Panc1 (cell line): Measurements from ENCODE around the gene BRAF. TPM values are rescaled to one million over a fixed set of nuclear protein-coding genes. Genes with fewer than 3 reads are reported as not detected.
A peak's percentile ranks its signal among the peaks of the same experiment; 100 is the strongest.

Experiments
- ATAC-seq: fragments of 200-7000 bp; cut with Tn5 transposase; 2 replicates; pipeline ENCODE4 v1.9.1; 2020; ENCODE audit warnings: mild to moderate bottlenecking, moderate library complexity
- Bru-seq: library from RNA; stranded (reverse); fragments of 400-500 nt; gene quantifications from one replicate; lab custom pipeline; 2021; lab: Mats Ljungman, UMichigan
- BruChase-seq, 2 experiments: library from RNA; stranded (reverse); fragments of 400-500 nt; gene quantifications; one replicate each; lab custom pipeline; 2021; lab: Mats Ljungman, UMichigan
- BruUV-seq: library from RNA; stranded (reverse); fragments of 400-500 nt; replicated peaks from 2 replicates; lab custom pipeline; 2021; lab: Mats Ljungman, UMichigan
- CTCF ChIA-PET: fragments of 300-600 bp; sonication (Branson Sonifier 250); formaldehyde crosslinking; loops from one replicate; lab custom pipeline; 2022; ENCODE audit warnings: antibody characterized with exemption; lab: Charles Lee
- POLR2A ChIA-PET: fragments of 300-600 bp; sonication (Branson Sonifier 250); formaldehyde crosslinking; loops from one replicate; lab custom pipeline; 2022; ENCODE audit warnings: antibody characterized with exemption; lab: Charles Lee
- DNase-seq: peaks from one replicate; pipeline ENCODE4 v3.0.0-alpha.2; 2010; ENCODE audit warnings: low read depth, low spot score
- H3K27ac ChIP-seq: 2 replicates; pipeline ENCODE4 v1.5.1; 2011; ENCODE audit warnings: mild to moderate bottlenecking, low read length, inconsistent platforms
- H3K27me3 ChIP-seq: fragments of 200-500 bp; sonication (Bioruptor generic); 2 replicates; pipeline ENCODE4 v1.6.0; 2014; ENCODE audit warnings: low read length, inconsistent platforms; ENCODE audit not compliant: control insufficient read depth, insufficient read depth
- H3K36me3 ChIP-seq: fragments of 200-500 bp; sonication (Bioruptor generic); 2 replicates; pipeline ENCODE4 v1.5.1; 2014; ENCODE audit warnings: inconsistent platforms, mild to moderate bottlenecking, low read length, moderate library complexity; ENCODE audit not compliant: control insufficient read depth, insufficient read depth
- H3K4me1 ChIP-seq: 2 replicates; pipeline ENCODE4 v1.5.1; 2011; ENCODE audit warnings: inconsistent platforms, mild to moderate bottlenecking, low read length, moderate library complexity; ENCODE audit not compliant: control insufficient read depth, insufficient read depth
- H3K4me3 ChIP-seq, 2 experiments: 2 replicates each; pipeline ENCODE4 v1.5.1; 2011 to 2012; ENCODE audit warnings: low read depth in 2 of 2, low read length in 2 of 2, mild to moderate bottlenecking in 2 of 2, inconsistent platforms in 1 of 2, moderate library complexity in 1 of 2
- H3K9me3 ChIP-seq: fragments of 200-500 bp; sonication (Bioruptor generic); 2 replicates; pipeline ENCODE4 v1.5.1; 2014; ENCODE audit warnings: low read depth, mild to moderate bottlenecking, inconsistent platforms, low read length, moderate library complexity; ENCODE audit not compliant: control insufficient read depth, insufficient read depth
- POLR2AphosphoS5 ChIP-seq: IDR thresholded peaks from 2 replicates; pipeline ENCODE4 v1.6.1; 2012; ENCODE audit warnings: mild to moderate bottlenecking, low read depth, low read length, moderate library complexity
- SIN3A ChIP-seq: IDR thresholded peaks from 2 replicates; pipeline ENCODE4 v1.6.1; 2012; ENCODE audit warnings: low read depth, mild to moderate bottlenecking, low read length, moderate library complexity, borderline replicate concordance; ENCODE audit not compliant: insufficient read depth
- TCF7L2 ChIP-seq: IDR thresholded peaks from 2 replicates; pipeline ENCODE4 v1.6.1; 2011; ENCODE audit warnings: mild to moderate bottlenecking, low read depth, low read length, inconsistent platforms
- in situ Hi-C: cut with HindIII; loops from 2 replicates; pipeline ENCODE4 v1.10.0; 2016; ENCODE audit warnings: low sequenced_read_pairs, low pct_unique_long_range_greater_than_20kb
- intact Hi-C: fragments of 100-400 bp; cut with micrococcal nuclease; formaldehyde crosslinking; loops from one replicate; pipeline ENCODE4 v1.10.0; 2022; ENCODE audit not compliant: unreplicated experiment
- long read RNA-seq: library from polyadenylated mRNA; unstranded; transcript quantifications from one replicate; pipeline ENCODE4 v2.0.0, GENCODE V29; 2021; ENCODE audit not compliant: unreplicated experiment
- polyA plus RNA-seq: library from polyadenylated mRNA; unstranded; fragments of >200 nt; gene quantifications from one replicate; pipeline ENCODE4 v1.2.1, GENCODE V29; 2012; ENCODE audit warnings: missing spikeins; ENCODE audit not compliant: insufficient read length
- total RNA-seq: library from RNA; stranded (reverse); gene quantifications from one replicate; pipeline ENCODE4 v1.2.1, GENCODE V29; 2021; ENCODE audit not compliant: unreplicated experiment
- TF ChIP-seq, protein P1 (sequence below), 2 experiments: IDR thresholded peaks; 2 replicates each; pipeline ENCODE4 v1.6.1; 2011 to 2012; ENCODE audit warnings: low read depth in 2 of 2, control low read depth in 1 of 2, low read length in 1 of 2, mild to moderate bottlenecking in 1 of 2, moderate library complexity in 1 of 2; ENCODE audit not compliant: insufficient read depth in 1 of 2
- TF ChIP-seq, protein P2 (sequence below): fragments of 450-650 bp; IDR thresholded peaks from 2 replicates; pipeline ENCODE4 v1.5.1; 2017; ENCODE audit warnings: mild to moderate bottlenecking

The BRAF gene
- total RNA-seq (26.3 TPM), Bru-seq, nascent RNA (percentile 88 among the genes with signal in this experiment), BruChase-seq, experiment 1, labeled RNA remaining after a 2-hour chase (percentile 76 among the genes with signal in this experiment), BruChase-seq, experiment 2, labeled RNA remaining after a 6-hour chase (percentile 75 among the genes with signal in this experiment)
- 7.5 TPM for polyA plus RNA-seq
- long read RNA-seq, full-length matches to known transcripts, result 5 of 13 reads
- long read RNA-seq, partial matches to known transcripts, result 2 of 13 reads
- long read RNA-seq, other reads (novel, unspliced or antisense), result 6 of 13 reads

DNA sequence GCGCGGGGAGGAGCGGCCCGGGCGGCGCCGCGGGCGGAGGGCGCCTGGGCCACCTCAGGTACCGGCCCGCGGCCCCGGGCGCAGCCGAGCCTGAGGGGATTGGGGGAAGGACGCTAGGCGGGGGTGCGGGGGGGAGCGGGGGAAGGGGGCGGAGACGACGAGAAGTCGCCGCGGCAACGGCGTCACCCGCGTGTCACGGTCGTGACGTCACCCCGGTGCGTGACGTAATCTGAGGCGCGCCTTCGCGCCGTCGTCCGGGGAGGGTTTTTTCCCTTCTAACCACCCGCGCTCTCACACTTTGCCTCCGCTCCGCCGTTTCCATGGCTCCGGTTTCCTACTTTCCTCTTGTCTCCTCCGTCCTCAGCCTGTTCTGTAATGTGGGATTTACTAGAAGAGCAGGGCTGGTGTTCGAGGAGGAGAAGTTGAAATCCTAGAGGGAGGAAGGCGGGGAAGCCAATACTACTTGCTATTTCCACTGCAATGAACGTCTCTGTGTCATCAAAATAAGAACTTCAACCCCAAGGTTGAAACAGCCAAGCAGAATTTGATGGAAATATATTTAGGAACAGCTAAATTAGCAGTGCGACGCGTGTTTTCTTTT lies at the start of gene BRAF:
BRAF (minus strand) TSS at position 109 of the 601 bp plus-strand sequence. CDS start 226 bp downstream, outside the sequence.
- TF ChIP-seq TCF7L2 (no peak), POLR2AphosphoS5 (0 out of 2 replicates have a peak, but pooled peaks have one; percentile 44), SIN3A (no peak)
- TF ChIP-seq, protein P1, sequence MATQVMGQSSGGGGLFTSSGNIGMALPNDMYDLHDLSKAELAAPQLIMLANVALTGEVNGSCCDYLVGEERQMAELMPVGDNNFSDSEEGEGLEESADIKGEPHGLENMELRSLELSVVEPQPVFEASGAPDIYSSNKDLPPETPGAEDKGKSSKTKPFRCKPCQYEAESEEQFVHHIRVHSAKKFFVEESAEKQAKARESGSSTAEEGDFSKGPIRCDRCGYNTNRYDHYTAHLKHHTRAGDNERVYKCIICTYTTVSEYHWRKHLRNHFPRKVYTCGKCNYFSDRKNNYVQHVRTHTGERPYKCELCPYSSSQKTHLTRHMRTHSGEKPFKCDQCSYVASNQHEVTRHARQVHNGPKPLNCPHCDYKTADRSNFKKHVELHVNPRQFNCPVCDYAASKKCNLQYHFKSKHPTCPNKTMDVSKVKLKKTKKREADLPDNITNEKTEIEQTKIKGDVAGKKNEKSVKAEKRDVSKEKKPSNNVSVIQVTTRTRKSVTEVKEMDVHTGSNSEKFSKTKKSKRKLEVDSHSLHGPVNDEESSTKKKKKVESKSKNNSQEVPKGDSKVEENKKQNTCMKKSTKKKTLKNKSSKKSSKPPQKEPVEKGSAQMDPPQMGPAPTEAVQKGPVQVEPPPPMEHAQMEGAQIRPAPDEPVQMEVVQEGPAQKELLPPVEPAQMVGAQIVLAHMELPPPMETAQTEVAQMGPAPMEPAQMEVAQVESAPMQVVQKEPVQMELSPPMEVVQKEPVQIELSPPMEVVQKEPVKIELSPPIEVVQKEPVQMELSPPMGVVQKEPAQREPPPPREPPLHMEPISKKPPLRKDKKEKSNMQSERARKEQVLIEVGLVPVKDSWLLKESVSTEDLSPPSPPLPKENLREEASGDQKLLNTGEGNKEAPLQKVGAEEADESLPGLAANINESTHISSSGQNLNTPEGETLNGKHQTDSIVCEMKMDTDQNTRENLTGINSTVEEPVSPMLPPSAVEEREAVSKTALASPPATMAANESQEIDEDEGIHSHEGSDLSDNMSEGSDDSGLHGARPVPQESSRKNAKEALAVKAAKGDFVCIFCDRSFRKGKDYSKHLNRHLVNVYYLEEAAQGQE (IDR thresholded peaks at IDR 0.05; ENCODE audit: insufficient read depth in 1 of 2, low read depth in 2 of 2, low read length in 1 of 2), result no peak
- TF ChIP-seq, protein P2, sequence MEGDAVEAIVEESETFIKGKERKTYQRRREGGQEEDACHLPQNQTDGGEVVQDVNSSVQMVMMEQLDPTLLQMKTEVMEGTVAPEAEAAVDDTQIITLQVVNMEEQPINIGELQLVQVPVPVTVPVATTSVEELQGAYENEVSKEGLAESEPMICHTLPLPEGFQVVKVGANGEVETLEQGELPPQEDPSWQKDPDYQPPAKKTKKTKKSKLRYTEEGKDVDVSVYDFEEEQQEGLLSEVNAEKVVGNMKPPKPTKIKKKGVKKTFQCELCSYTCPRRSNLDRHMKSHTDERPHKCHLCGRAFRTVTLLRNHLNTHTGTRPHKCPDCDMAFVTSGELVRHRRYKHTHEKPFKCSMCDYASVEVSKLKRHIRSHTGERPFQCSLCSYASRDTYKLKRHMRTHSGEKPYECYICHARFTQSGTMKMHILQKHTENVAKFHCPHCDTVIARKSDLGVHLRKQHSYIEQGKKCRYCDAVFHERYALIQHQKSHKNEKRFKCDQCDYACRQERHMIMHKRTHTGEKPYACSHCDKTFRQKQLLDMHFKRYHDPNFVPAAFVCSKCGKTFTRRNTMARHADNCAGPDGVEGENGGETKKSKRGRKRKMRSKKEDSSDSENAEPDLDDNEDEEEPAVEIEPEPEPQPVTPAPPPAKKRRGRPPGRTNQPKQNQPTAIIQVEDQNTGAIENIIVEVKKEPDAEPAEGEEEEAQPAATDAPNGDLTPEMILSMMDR, result no peak
- intact Hi-C loops, result loop anchor here (5.0 kb wide), 1 partner anchor 113 kb away; no protein-coding TSS in a partner anchor
- Histone ChIP-seq H3K27me3 (no peaks in the 10 kb centered on the region), H3K27ac (peak within 1 kb of the TSS; percentile 90), H3K4me3 (peak within 1 kb of the TSS; percentile 91 to 98), H3K36me3 (no peaks in the 10 kb centered on the region; the same call in 1 of the 2 replicates), H3K9me3 (no peaks in the 10 kb centered on the region; the same call in 1 of the 2 replicates), H3K4me1 (peaks cover 5% of the 10 kb centered on the region; the same call in 1 of the 2 replicates)
- BruUV-seq, result no TSS peak
- POLR2A ChIA-PET, result interaction anchor here (0.7 kb wide), 2 partner anchors 75 to 127 kb away, joined by 4 to 6 read pairs; no protein-coding TSS in a partner anchor
- DNase-seq (peak; percentile 81), ATAC-seq (peak; percentile 90)
- in situ Hi-C loops, result no loop called here
- CTCF ChIA-PET, result interaction anchor here (0.6 to 2.5 kb wide), 3 partner anchors 69 to 447 kb away, joined by 3 to 11 read pairs (median 7); no protein-coding TSS in a partner anchor

DNA sequence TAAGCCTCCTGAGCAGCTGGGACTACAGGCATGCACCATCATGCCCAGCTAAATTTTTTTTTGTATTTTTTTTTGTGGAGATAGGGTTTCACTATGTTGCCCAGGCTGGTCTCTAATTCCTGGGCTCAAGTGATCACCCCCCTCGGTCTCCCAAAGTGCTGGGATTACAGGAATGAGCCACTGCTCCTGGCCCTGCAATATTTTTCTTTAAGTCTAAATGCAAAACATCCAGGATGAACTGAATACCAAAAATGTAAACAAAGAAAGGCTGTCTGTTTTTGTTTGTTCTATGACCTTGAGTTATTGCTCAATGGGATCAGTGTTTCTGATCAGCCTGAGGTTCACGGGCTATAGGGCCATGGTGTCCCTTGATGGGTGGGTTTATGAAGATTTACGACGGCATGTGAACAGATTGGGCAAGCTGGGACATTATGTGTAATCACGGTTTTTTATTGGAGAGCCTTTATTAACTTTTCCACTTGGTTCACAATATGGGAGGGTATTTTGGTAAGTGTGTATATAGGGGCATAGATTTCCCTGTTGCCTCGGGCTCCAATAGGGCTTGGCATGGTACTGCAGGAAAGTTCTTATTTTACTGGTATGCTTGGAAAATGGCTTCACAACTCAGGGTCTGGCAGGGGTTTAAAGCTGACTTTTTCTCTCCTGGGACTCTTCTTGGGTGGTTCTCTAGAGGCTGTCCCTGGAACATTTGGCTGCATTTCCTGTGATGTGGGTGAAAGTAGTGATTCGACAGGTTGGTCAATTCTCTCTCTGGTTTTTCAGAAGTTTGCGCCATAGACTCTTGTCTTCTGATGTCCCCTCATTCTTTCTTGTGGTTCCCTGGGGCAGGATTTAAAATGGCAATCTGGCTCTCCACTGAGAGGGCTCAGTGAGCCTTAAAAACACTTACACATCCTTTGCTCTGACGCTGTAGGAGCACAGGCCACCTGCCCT lies 48.4 kb upstream of the BRAF start:
- ChIA-PET POLR2A (no interaction called here), CTCF (interaction anchor here (0.6 kb wide), 1 partner anchor 22 kb away, joined by 4 read pairs; no protein-coding TSS in a partner anchor)
- ATAC-seq, result no peak

More for the DNA sequence above, 48.4 kb upstream of the BRAF start:
- Histone ChIP-seq H3K4me3 (no peak overlapping the region), H3K9me3 (no peaks in the 10 kb centered on the region), H3K27me3 (no peaks in the 10 kb centered on the region), H3K27ac (no peak overlapping the region), H3K4me1 (no peaks in the 10 kb centered on the region), H3K36me3 (no peaks in the 10 kb centered on the region)
- in situ Hi-C loops (no loop called here), intact Hi-C loops (no loop called here)
- BruUV-seq, result no TSS peak
- TF ChIP-seq POLR2AphosphoS5 (no peak), TCF7L2 (no peak), SIN3A (no peak)
- TF ChIP-seq, protein P1 (IDR thresholded peaks at IDR 0.05; ENCODE audit: insufficient read depth in 1 of 2, low read depth in 2 of 2, low read length in 1 of 2), result no peak
- TF ChIP-seq, protein P2, result no peak
- no peak for DNase-seq
